GM21723 (cell line): ENCODE data around the gene MESD.

Experiments
- ATAC-seq: cut with Tn5 transposase; IDR thresholded peaks from one replicate; pipeline ENCODE4 v1.9.1; 2021; ENCODE audit warnings: mild to moderate bottlenecking, moderate library complexity; ENCODE audit not compliant: unreplicated experiment

Gene MESD

DNA sequence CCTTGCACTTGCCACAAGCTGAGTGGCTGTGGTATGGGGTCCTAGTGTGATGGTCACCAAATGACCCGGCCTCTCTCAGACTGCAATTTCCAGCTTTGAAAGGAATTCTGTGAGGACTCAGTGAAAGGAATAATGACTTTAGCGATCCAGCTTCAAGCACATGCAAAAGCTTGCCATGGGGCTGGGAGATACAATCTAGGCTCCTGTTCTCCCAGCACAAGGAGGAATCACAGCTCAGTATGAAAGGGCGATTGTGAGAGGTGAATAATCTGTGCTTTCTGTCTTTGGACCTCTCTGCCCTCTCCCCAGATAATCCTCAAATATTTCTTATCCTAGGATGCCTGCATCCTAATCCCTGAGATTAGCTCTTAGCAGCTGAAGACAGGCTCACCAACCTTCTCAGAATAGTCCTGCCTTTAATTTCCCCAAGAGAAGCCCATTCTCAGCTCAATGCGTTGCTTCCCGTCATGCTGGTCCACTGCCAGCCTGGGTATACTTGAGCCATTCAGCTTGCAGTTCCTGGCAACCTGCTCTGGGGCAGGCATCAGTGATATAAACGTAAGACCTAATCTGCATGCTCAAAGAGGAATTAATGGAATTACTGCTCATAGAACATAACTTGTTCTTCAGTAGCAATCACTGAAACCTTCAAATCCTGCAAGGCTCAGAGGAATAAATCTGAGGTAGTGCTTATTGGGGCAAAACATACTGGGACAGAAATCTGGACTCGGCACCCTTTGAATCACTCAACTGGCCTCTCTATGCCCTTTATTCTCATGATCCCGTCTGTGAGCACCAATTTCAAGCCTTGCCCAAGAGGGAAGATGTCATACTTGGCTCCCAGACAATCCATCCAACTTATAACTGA lies 26.2 kb upstream of the MESD start:
- no peak for ATAC-seq

DNA sequence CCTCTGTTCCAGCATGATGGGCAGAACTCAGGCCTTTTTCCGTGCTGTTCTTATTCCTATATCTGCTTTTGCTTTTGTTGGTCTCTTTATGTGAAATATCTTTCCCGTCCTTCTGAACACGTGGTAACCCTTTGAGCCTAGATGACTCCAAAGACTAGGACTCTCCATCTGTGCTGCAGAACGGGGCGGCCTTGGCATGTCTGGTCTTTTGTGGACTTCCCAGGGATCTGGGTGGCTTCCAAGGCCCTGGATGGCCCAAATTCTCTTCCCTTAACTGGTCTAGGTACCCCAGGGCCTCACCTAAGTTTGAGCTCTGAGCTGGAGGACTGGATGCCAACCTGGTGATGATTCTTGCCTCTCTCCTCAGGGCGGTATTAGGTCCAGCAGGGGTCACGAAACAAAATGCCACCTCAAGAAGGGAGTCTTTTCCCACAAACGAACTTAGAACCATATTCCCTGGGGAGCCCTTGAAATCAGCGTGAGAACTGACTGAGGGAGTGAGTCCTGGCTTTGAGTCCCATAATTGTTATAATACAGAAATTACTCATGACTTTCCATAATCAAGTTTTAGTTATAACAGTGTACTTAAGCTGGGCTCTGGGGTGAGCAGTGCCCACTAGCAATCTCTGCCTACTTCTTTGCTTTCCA lies 25.0 kb upstream of the MESD start:
- no peak for ATAC-seq

- no peak for ATAC-seq
These were observed 23.8 kb upstream of the MESD start for GRCh38 chr15:81013396-81013929.

DNA sequence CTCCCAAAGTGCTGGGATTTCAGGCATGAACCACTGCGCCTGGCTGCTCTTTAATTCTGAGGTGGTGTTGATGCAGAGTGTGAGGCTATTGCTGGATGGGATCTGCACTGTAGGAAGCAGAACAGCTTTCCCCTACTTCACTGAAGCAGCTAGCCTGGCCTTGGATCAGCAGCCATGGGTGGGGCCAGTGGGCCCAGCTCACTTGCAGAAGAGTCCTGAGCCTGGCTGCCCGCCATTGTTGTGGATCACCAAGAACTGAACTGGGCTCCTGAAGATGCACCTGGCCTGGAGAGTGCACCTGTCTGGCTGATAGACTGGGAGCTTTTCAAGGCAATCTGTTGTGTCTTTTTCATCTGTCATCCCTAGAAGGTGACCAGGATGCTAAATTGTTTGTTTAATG lies 23.0 kb upstream of the MESD start:
- ATAC-seq = no peak

DNA sequence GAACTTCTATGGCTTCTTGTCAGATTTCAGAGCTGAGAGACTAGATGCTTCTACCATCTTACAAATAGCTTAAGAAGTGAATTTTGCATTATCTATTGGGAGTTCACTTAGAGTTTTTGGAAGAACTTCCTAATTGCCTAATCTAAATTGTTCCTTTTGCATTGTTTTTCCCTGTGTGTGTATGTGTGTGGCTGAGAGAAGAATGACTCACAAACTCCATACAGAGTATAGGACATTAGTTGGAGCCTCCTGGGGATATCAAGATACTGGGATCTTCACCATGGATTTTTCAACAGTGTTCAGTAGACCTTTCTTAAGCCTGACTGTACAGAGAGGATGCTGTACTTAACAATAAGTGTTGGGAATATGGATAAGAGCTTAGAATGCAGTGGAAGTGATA lies 22.0 kb upstream of the MESD start:
- no peak for ATAC-seq

DNA sequence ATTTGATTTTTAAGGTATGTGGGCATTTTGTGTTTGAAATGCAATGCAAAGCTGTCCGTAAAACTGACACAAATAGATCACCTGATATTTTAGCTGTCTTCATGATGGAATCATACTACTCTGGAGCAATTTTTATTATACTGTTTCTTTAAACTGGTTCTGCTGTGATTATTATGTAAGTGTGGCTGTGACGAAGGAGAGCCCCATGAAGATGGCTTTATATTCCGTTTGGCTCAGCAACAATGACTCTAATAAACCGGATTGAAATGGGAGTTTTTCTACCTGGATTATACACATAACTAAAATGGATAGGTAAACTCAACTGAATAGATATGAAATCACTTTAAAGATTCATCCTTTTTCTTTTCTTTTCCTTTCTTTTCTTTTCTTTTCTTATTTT lies 20.5 kb upstream of the MESD start:
- ATAC-seq = no peak

DNA sequence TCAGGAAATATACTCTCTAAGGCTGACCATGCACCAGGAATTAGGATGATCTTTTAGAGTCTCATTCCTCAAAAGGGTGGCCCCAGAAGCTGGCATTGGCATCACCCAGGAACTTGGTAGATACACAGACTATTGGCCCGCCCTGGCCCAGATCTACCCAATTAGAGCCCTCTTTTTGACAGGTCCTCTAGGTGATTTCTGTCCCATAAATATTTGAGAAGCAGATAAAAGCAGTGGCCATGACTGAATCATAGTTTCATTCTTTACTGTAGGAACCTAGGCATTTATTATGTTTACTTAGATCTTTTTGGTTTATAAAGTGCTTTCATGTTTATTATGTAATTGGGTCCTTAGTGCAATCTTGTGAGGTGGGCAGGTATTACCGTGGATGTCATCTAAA lies 18.7 kb upstream of the MESD start:
- no peak for ATAC-seq

DNA sequence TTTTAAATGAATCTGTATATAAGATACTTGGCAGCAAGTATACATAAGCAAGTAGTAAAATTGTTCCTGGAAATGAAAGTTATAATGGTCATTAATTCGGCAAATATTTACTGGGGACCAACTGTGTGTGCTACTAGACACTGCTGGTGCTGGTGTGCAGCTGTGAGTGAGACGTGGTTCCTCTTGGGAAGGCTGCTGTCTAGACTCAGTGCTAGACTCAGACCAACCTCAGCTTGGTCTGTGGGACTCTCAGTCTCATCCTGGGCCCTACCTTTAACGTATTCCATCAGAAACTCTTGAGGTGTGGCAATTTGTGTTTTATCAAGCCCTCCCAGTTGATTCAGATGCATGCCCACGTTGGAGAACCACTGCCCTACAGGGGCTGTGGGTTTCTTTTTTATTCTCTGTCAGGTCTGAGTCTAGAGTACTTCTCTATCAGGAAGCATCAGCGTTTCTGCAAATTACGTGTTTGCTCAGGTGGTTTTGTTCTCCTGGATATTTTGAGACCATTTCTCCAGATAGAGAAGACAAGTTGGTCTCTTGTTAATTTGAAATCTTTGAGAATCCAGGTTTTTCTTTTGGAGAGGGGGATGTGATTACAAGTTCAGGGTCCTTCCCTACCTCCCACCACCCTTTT lies 17.9 kb upstream of the MESD start:
- no peak for ATAC-seq

GRCh38 chr15:81006124-81006523 lies 16.5 kb upstream of the MESD start:
- ATAC-seq = no peak

- no peak for ATAC-seq
These were observed 13.4 kb upstream of the MESD start for GRCh38 chr15:81003097-81003350.

DNA sequence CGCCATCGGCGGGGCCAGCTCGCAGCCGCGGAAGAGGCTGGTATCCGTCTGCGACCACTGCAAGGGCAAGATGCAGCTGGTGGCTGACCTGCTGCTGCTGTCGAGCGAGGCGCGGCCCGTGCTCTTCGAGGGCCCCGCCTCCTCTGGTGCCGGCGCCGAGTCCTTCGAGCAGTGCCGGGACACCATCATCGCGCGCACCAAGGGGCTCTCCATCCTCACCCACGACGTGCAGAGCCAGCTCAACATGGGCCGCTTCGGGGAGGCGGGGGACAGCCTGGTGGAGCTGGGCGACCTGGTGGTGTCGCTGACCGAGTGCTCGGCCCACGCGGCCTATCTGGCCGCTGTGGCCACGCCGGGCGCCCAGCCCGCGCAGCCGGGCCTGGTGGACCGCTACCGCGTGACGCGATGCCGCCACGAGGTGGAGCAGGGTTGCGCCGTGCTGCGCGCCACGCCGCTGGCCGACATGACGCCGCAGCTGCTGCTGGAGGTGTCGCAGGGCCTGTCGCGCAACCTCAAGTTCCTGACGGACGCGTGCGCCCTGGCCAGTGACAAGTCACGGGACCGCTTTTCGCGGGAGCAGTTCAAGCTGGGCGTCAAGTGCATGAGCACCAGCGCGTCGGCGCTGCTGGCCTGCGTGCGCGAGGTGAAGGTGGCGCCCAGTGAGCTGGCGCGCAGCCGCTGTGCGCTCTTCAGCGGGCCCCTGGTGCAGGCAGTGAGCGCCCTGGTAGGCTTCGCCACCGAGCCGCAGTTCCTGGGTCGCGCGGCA lies 12.9 kb upstream of the MESD start:
- ATAC-seq = no peak

DNA sequence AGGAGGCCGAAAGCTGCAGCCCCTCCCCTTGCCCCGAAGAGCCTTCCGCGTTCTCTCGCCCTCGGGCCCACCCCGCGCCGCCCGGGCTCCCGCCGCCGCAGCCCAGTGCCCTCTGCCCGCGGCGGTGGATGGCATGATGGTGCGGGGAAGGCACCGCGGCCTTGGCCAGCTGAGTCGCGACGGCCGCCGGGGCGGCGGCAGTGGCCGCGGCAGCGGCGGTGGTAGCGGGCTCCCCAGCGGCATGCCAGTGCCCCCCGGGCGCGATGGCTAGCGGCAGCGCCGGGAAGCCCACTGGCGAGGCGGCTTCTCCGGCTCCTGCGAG lies 12.4 kb upstream of the MESD start:
- ATAC-seq = no peak

DNA sequence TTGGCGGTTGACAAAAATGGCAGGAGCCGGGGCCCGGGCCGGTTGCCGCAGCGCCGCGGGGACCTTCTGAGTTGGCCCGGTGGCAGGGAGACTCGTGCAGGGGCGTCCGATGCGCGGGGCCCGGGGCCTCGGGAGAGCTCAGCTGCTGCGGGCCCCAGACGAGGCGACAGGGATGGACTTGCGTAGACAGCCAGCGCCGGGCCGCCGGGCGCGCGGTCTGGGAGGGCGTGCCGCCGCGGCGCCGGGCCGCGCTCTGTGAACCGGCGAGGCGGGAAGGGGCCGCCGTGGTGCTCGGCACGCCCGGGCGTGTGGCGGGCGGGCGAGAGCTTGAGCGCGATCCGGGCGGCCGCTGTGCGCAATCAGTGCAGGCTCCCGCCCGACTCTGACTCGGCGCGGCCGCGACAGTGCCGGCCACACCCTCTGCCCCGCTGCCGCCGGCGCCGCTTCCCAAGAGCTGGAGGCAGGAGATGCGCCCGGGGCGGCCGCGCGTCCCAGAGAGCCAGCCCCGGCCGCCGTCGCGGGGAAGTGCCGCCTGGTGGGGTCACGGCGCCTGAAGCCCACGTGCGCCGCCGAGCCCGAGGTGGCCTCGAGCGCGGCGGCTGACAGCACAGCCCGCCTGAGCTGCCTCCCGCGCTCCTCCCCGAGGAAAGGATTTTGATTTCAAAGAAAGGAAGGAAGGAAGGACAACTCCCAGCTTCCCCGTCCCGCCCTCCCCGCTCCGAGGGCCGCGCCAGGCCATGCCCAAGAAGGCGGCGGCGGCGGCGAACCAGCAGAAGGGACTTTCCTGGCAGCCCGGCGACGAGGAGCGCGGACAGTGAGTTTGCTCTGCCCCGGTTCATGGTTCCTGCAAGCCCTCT lies 11.8 kb upstream of the MESD start:
- peak; percentile 39 for ATAC-seq

DNA sequence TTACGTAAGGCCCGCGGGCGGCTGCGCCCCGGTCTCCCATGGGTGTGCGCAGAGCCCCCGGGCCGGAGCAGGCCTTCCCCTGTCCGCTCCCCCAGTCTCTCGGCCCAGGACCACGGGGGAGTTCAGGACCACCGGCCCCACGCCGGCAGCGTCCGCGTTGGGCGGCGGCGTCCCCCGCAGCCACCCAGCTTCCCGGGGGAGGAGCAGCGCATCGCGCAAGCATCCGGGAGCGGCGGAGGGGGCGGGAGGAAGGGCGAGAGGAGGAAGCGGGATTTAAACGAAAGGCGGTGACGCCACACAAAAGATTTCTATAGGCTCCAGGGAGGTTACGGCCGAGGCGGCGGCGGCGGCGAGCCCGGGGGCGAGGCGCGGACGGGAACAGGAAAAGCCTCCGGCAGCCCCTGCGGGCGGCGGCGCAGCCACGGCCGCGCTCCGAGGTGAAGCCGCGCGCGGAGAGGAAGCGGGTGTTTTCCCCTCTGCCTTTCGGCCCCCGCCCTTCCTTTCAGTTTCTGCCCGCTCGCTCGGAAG lies 11.1 kb upstream of the MESD start, which contains the start of gene TLNRD1:
TSS of gene TLNRD1 (plus strand) at position 300 of the 528 bp plus-strand sequence. CDS start 1,349 bp downstream, outside the sequence.
- ATAC-seq = peak; percentile 59

DNA sequence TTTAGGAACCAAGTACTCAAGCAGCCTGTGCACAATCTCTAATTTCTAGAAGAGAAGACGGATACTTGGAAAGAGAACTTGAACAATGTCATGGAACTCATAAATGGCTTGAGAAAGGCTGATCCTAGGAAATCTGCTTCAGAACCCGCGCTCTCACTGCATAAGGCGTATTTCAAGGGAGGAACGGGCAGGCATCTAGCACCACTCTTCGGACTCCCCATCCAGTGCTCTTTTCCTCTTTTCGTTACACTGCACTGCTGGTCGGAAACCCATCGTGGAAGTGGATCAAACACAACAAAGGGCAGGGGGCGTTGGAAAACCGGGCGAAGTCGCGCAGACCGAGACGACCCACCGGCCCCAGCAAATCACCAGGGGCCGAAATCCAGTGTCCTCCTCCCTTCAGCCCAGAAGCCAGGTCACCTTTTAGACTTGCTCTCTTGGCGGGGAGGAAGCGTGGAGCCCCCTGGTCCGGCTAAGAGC lies 10.6 kb upstream of the MESD start:
- ATAC-seq = peak; percentile 0

DNA sequence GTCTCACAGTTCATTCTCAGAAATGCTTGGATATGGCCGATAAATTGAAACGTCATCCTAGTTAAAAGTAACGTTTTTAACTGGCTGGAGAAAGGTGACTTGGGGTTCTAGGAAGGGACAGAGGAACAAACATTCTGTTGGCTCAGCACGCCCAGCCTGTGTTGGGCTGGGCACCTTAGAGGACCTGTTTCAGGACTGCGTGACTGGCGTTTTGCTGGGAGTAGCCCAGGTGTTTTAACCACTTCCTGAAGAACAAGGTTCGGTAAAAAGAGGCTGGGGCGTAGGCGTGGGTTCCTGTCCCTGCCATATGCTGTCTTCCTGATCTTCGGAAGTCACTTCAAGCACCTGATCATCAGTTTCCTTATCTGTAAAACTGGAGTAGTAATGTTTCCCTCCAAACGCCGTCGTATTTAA lies 10.0 kb upstream of the MESD start:
- ATAC-seq = peak; percentile 36

GRCh38 chr15:80998251-80998650 lies 8.6 kb upstream of the MESD start:
- no peak for ATAC-seq

DNA sequence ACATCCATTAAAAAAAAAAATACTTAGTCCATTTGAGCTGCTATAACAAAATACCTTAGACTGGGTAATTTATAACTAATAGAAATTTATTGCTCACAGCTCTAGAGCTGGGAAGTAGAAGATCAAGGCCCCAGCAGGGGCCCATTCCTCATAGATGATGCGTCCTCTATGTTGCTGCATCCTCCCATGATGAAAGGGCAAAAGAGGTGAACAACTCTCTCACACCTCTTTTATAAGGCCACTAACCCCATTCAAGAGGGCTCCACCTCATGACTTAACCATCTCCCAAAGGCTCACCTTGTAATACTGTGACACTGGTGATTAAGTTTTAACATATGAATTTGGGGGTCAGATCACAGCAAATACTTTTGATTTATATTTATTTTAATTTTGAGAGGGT lies 8.1 kb upstream of the MESD start:
- no peak for ATAC-seq

- no peak for ATAC-seq
These were observed 6.6 kb upstream of the MESD start for GRCh38 chr15:80996247-80996646.

GRCh38 chr15:80992441-80992840 lies 2.8 kb upstream of the MESD start:
- no peak for ATAC-seq
